CMK (cell line): ENCODE data around the gene ASB13.
"Not testable (repeated sequence)": the region's sequence is repeated elsewhere in the genome, so short reads cannot be mapped to it uniquely, and the experiment has no call there.

Experiments used
- DNase-seq: peaks from one replicate; pipeline ENCODE4 v3.0.0-alpha.2; 2010; ENCODE audit warnings: low read depth

ASB13 gene

DNA sequence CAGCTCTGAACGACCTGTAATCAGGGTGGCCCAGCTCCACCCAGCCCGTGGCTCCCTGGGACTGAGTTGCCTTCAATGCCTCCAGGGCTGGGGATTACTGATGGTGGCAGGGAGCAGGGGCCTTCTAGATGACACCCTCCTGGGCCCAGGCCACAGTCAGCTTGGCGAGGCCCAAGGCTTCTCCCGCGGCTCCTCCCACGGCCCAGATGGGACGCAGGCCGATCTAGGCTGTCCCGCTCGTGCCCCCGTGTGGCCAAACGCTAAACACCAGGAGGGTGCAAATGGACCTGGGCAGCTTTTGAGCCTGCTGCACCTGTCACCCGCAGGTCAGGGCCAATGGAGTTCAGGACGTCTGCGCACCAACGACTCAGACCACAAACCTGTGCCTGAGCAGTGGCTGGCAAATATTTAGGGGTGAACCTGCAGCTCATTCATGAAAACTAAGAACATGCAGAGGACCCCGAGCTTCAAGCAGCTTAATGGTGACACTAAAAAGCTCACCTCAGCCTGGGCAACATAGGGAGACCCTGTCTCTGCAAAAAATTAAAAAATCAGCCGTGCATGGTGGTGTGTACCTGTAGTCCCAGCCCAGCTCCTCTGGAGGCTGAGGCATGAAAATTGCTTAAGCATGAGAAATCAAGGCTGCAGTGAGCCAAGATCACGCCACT lies 43.2 kb downstream of the ASB13 start:
- DNase-seq = peak; percentile 41

DNA sequence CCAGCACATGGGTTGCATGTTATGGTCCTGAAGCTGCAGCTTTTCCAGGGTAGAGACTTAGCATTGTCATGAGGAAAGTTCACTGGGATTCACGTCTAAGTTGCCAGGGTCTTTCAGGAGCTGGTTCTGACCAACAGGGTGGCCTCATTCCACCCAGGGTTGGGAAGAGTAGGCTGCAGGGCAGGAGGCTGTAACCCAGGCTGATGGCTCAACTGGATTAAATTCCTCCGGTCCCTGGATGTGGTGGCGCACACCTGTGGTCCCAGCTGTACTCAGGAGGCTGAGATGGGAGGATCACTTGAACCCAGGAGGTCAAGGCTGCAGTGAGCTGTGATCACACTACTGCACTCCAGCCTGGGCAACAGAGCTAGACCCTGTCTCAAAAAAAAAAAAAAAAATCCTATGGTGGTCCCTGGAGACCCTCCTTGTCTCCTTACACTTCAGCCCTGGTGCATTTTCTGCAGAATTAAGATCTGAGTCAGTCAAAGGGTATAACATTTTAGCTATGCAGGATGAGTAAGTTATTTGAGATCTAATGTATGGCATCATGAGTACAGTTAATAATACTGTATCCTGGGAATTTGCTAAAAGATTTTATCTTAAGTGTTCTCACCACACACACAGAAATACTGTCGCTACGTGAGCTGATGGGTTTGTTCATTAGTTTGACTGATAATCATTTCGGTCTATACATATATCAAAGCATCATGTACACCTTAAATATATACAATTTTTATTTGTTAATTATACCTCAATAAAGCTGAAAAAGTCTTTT lies 44.0 kb downstream of the ASB13 start:
- DNase-seq = no peak

DNA sequence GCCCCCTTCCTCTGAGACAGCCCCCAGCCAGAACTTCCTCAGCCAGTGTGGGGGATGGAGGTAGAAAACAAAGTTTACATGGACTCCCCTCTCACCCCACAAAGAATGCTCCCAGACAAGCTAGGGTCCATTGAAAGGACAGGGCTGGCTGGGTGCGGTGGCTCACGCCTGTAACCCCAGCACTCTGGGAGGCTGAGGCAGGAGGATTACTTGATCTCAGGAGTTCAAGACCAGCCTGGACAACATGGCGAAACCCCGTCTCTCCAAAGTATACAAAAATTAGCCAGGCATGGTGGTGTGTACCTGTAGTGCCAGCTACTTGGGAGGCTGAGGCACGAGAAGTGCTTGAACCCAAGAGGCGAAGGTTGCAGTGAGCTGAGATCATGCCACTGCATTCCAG lies 45.0 kb downstream of the ASB13 start:
- DNase-seq = not testable (repeated sequence)

DNA sequence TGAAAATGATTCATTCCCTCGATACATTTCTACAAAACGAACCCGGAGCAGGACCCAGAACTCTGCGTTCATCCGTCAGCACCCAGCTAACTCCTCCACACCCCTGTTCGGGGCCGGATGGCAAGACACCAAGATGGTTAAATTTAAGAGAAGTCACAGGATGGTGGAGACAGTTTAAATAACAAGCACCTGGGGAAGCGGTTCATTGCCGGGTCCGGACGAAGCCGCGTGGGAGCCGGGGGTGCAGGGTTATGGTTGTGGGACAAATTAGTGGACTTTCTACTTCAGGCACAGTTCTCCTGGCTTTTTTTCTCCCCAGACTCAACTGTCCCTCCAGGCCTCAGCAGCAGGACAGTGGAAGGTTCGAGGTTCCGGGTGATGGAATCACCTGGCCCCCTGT lies 45.4 kb downstream of the ASB13 start:
- no peak for DNase-seq

DNA sequence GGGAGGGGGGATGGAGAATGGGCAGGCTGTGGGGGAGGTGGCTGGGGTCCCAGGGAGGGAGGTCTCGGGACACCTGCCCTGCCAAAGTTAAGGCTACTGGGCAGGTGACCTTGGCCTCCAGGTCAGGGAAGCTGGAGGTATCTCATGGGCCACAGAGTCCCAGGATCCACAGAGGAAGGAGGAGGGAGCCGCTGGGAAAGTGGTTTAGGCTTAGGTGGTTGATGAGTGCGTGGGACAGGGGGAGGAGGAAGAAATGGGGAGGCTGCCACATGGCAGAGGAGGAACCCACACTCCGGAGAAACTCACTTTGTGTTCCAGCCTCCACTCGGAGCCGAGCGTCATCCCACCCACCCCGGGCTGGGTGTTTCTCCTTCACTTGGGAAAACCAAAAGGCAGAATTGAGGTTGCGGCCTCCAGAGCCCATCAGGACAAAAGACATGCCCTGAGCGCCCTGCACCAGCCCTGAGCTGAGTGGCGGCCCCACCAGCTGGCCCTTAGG lies 46.1 kb downstream of the ASB13 start:
- DNase-seq = no peak

DNA sequence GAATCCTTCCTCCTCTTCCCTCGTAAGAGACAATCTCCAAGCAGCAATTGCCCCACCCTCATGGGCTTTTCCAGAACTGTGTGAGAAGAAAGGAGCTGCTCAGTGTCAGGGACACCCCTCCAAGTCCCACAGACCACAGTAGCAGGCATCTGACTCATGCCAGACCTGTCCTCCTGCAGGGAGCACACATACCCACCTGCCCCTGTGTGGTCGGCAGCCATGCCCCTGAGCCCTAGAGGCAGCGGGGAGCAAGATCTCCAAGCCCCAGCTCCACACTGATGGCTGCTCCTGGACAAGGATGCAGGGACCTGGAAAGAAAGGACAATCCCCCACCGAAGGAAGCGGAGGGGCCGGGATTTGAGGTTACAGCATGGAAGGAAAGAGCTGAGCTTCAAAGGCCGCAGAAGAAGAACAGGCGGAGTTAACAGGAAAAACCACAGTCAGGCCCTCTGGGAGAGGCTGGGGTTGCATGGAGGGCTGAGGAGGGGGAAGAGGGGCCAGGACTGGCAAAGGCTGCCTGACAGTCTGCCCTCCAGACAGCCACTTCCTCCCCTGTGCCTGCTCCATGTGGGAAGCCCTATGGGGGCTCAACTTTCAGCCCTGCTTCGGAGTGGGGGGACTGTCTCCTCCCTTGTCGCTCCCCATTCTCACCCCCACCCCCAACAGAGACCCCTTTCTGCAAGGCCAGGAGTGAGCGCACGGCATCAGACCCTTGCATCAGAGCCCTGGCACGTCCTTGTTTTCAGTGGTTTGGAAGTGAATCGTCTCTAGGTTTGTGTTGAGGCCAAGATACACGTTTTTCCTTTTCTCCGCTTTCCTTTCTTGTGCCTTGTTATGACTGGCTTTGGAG lies 46.8 kb downstream of the ASB13 start:
- no peak for DNase-seq

DNA sequence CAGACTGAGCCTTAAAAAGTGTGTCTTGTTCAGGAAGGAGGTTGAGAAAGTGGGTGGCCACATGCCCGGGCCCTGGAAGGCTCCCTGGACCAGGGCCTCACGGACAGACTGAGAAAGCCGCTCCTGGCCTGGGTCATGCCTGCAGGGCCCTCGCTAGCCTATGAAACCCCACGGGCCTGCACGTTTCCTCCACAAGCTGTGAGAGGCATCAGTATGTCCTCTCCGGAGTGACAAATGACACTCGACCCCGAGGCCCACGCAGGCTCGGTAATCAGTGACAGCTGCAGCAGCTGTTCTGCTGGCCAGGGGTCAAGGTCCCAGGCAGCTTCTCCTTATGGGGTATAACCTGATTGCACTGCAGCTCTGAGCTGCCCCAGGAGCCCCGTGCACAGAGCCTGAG lies 47.6 kb downstream of the ASB13 start:
- no peak for DNase-seq

DNA sequence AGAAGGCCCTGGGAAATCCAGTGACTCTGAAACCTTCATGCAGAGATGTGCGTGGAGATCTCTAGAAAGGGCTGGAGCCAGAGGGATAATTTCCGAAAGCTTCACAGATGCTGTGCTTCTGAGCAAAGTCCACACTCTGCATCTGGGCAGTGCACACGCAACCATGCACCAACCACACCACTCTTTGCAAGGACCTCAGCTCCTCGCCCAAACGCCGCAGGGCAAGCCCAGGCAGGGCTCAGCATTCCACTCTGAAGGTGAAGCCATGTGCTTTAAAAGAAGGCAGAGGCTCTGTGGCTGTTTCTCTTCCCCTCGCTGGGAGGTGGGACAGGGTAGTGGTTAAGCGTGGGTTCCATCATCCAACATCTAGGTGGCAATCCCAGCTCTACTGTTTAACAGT lies 48.4 kb downstream of the ASB13 start:
- no peak for DNase-seq

DNA sequence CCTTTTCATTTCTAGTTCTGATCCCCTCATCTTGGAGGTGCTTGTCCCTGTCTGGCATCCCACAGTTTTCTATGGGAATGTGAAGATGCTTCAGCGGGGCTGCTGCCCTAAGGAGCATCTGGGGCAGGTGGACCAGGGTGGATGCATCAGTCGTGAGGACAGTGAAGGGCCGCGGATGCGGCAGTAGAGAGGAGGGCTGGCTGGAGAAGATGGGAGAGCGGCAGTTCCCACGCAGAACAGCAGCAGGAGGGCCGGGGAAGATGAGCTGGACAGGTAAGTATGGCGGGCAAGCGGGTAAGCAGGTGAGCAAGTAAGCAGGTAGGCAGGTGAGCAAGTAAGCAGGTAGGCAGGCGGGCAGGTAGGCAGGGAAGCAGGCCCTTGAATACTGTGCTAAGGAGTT lies 48.9 kb downstream of the ASB13 start:
- no peak for DNase-seq

DNA sequence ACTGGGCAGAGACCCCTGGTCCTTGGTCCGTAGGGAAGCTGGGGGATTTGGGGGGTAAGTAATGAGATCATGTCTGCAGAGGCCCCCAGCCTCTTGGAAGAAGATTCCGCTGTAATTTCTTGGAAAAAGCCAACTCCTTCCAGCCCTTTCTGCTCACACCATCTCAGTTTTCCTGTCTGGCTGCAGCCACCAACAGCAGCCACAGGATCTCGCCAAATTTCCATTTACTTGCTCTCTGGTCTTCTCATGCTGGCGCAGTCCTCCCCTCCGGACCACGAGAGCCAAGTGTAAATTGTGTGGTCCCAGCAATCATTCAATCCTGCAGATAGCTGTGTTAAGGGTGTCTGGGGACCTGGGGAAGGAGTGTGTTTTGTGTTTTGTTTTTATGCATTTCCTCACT lies 49.6 kb downstream of the ASB13 start:
- no peak for DNase-seq

DNA sequence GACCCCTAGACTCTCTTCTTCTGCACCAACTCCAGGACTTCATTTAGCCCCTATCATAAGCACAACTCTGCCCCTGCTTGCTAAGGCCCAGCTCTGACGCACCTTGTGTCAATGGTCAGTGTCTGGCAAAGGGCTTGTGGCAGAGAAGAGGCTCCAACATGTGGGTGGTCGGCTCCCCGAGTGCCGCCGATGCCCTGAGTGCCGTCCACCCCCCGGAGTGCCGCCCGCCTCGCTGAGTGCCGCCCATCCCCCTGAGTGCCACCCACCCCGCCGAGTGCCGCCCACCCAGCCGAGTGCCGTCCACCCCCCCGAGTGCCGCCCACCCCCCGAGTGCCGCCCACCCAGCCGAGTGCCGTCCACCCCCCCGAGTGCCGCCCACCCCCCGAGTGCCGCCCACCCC lies 50.3 kb downstream of the ASB13 start:
- DNase-seq = no peak

DNA sequence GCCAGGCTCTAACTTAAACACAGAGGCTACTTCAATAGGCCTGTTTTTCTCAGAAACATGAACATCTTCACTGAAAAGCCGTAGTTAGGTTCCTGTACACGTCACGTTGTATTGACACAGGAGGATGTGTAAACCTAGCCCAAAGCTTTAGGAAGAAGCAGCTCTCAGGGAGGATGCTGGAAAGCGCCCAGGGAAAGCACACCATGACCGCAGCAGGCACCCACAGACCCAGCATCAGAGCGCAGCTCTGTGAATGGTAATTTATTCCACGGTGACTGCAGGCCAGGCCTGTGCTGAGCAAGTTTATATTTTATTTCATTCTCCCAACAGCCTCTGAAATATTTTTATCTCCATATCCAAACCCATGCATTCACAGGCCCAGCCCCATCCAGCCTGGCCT lies 51.1 kb downstream of the ASB13 start:
- no peak for DNase-seq

DNA sequence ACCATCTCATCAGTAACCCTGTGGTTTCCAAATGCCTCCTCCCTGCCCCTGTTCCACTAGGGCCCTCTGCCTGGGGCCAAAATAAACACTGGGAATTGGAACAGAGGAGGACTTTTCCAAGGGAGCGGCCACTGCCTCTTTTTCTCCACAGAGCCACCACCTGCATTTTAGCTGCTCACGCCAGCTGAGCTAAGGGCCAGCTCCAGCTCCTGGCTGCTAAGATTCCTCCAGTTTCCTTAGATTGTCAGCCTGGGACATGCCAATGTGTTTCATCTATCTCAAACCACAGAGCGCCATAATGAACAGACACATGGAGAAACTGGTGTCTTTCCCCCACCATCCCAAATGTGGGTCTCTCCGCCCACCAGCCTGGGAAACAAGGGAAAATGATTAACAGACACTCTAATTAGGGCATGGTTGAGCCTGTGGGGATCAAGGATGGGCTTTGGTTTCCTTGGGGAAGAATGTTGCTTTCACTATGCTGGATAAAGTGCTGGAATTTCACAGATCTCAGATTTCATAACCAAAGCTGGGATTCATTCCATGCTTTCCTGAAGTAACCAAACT lies 52.2 kb downstream of the ASB13 start:
- no peak for DNase-seq

DNA sequence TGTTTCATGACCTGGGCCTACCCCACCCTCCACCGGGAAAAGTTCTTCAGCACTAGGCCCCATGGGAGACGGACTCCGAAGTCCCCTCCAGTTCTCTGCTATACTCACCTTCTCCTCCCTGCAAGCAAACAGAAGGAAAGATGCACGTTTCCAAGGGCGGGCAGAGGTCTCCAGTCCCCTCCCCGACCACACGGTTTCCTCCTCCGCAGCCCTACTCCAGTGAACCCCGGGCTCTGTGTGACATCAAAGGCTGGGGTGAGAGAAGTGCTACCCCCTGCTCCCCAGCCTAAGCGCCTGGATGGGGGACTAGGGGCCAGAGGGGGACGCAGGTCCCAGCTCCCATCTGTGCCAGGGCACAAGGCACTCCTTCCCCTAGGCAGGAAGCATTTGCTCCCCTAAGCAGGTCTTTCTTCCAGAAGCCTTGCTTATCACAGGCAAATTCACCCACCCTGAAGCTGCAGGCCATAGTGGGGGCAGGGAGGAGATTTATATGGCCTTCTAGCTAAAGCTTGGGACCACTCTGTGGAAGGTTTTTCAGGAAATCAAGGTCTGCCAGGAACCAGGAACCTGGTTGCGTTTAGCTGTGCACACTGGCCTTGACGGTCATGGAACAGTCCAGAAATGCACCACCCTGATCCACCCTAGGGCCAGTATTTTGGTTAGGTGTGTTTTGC lies 52.8 kb downstream of the ASB13 start:
- DNase-seq = no peak

DNA sequence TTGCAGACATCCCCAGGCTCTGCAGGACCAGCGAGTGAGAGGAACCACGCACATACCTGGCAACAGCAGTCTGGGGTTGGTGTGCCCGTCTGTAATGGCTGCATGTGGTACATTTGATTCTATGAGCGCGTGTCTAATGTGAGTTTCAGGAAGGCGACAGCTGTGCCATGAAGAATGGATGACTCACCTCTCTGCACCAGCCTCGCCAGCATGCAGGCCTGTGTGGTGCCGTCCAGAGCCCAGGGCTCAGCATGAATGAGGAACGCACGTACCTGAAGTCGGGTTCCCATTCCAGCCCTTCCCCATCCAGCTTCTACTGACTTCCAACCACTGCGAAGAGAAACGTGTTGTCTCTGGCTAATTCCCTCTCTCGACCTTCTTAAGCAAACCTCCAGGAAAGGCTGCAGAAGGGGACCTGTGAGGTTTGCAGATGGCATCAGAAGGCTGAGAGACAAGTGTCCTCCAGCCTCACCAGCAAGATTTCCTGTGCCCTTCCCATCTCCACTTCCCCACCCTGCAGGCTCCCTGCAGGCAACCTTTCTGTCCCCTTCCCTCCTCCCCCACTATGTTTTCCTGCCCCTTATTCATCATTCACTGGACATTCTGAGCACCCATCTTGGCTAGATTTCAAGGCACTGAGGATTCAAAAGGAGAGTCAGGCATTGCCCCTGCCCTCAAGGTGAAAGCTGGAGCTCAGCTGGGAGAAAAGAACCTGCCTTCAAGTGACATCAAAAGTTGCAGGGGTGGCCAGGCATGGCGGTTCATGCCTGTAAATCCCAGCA lies 54.3 kb downstream of the ASB13 start:
- no peak for DNase-seq

DNA sequence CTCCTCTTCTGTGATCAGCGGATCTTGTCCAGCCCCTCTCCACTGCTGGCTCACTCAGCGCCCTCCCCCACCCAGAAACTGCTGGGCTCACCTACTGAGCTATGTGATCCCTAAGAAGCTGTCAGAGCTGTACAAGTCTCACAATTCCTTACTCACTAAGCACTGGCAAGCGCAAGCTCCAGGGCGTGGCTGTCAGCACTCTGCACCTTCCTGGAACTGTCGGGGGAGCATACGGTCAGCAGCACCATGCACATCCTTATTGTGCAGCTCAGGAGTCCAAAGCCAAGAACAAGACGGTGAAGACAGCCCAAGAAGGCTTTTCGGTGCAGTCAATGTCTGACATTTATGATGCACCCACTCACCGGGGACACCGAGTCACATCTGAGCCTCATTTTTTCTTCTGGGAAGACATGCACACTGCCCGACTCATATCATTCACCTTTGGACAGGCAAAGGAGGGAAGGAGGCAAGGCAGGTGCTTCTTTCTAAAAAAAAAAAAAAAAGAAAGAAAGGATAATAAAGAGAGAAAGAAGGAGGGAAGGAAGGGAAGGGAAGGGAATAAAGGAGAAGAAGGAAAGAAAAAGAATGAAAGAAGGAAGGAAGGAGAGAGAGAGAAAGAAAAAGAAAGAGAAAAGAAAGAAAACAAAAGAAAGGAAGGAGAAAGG lies 56.3 kb downstream of the ASB13 start:
- no peak for DNase-seq

DNA sequence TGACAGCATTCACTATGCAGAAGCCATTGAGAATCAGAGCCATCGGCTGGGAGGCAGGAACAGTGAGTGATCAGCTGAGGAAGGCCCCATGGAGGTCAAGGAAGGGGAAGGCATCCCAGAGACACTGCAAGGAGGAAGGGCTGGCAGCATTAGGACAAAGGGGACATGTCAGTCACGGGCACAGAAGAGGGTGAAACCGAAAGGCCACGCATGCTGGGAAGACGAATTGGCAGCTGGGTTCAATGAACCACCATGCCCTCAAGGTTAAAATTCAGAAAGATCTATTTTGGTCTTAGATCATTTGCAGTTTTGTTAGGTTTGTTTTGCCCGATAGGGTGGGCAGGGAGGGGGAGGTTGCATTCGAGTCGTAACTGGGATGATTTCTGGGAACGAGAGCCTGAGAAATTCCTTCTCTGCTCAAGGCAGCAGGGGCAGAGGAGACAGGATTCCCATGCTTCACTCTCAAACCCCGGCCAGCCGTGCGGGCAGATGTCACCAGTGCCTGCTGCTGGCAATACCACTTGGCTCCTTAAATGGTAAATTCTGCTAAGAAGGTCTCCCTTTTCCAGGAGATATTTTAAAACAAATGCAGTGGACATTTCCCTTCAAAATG lies 57.7 kb downstream of the ASB13 start:
- DNase-seq = no peak

DNA sequence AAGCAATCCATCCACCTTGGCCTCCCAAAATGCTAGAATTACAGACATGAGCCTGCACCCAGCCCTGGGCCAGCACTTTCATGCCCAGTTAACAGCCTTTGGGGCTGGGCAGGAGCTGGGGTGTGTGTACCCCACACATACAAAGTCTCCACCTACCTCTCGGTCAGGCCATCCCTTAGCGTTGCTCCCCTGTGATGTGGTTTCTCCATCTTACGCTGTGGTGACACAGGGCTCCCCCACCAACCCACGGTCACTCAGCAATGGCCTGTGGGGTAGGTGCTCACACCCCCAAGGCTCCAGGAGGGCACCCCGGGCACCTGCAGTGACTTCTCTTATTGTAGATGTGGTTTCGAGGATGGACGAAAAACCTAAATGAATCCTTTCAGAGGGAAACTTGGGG lies 58.8 kb downstream of the ASB13 start:
- no peak for DNase-seq

DNA sequence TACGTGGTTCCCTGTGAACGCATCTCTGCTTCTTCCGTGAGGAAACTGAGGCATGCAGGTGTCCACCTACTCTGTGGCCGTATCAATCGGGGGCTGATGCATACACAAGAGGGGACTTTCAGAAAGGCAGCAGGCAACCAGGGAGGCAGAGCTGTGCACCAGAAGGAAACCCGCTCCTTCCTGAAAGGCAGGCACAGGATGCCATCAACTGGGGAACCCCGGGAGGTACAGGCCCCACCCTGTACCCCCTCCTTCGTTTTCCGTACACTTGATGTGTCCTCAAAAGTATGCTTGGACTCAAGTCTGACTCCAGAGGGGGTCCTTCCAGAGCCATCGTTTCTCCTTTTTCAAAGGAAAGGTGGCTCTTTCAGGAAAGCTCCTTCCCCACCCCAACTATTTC lies 59.5 kb downstream of the ASB13 start:
- DNase-seq = no peak

DNA sequence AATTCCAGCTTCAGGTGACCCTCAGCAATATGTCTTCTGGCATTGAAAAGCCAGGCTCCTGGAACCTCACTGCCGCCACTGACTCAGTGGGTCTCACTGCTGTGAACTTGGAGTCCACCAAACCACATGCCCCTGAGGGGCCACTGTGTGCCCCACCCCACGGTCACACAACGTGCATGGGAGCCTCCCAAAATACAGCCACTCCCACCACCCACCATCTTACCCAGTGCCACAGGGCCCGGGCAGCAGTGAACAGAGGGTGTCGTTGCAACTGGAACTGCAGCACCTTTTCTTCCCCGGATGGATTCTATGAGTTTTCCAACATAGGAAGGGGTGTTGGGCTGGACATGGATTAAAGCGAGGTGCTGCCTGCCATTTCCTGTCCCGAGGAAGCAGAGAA lies 60.1 kb downstream of the ASB13 start:
- no peak for DNase-seq
